SK-N-SH (cell line): ENCODE data around the gene BBOX1. TPM values are rescaled to one million over a fixed set of nuclear protein-coding genes. Genes with fewer than 3 reads are reported as not detected.

Experiments used
- CTCF ChIA-PET: fragments of 300-600, 350-600 bp; formaldehyde crosslinking; extraction: SDS; loops from one replicate; lab custom pipeline; 2021; lab: Yijun Ruan, JAX
- POLR2A ChIA-PET: fragments of 350-600 bp; sonication (Branson Sonifier 250); formaldehyde crosslinking; extraction: SDS; loops from one replicate; lab custom pipeline; 2020; ENCODE audit warnings: antibody characterized with exemption, inconsistent platforms; lab: Yijun Ruan, JAX
- DNase-seq: peaks from one replicate; pipeline ENCODE4 v3.0.0; 2012
- H2AFZ ChIP-seq: fragments of 200-600 bp; sonication (generic); 2 replicates; pipeline ENCODE4 v1.8.1; 2016; ENCODE audit warnings: antibody characterized with exemption, mild to moderate bottlenecking, low read depth
- H3F3A ChIP-seq: fragments of 200-600 bp; sonication (generic); replicated peaks from 2 replicates; pipeline ENCODE3; 2016; ENCODE audit warnings: antibody characterized with exemption, mild to moderate bottlenecking; ENCODE audit not compliant: insufficient read depth
- H3K27ac ChIP-seq, 2 experiments: fragments of 200-500 bp in 1 of 2; fragments of 200-600 bp in 1 of 2; sonication (Bioruptor generic) in 1 of 2; sonication (generic), shearing (Covaris generic) in 1 of 2; 2 replicates each; pipeline versions ENCODE4 v1.5.1 to v1.6.1; 2014 to 2016; ENCODE audit warnings: low read depth in 2 of 2, inconsistent platforms in 1 of 2, low read length in 1 of 2, mild to moderate bottlenecking in 1 of 2, mixed read lengths in 1 of 2
- H3K27me3 ChIP-seq: fragments of 200-600 bp; sonication (generic), shearing (Covaris generic); 2 replicates; pipeline ENCODE4 v1.6.1; 2016; ENCODE audit warnings: mixed run types; ENCODE audit not compliant: insufficient read depth
- H3K36me3 ChIP-seq, 2 experiments: fragments of 200-500 bp in 1 of 2; fragments of 200-600 bp in 1 of 2; sonication (Bioruptor generic) in 1 of 2; sonication (generic) in 1 of 2; replicated peaks in 1 of 2; 2 replicates each; pipeline versions ENCODE3 to v1.5.1; 2014 to 2016; ENCODE audit warnings: low read length in 1 of 2, mild to moderate bottlenecking in 1 of 2; ENCODE audit not compliant: insufficient read depth in 2 of 2, control insufficient read depth in 1 of 2
- H3K4me1 ChIP-seq, 2 experiments: fragments of 200-500 bp in 1 of 2; fragments of 200-600 bp in 1 of 2; sonication (Bioruptor generic) in 1 of 2; sonication (generic), shearing (Covaris generic) in 1 of 2; 2 replicates each; pipeline versions ENCODE4 v1.5.1 to v1.6.1; 2014 to 2016; ENCODE audit warnings: low read depth in 1 of 2, low read length in 1 of 2, mixed run types in 1 of 2; ENCODE audit not compliant: insufficient read depth in 2 of 2, control insufficient read depth in 1 of 2
- H3K4me2 ChIP-seq: fragments of 200-600 bp; sonication (generic), shearing (Covaris generic); 2 replicates; pipeline ENCODE4 v1.6.1; 2017; ENCODE audit warnings: mixed run types
- H3K4me3 ChIP-seq, 2 experiments: fragments of 200-500 bp in 1 of 2; fragments of 200-600 bp in 1 of 2; sonication (Bioruptor generic) in 1 of 2; sonication (generic), shearing (Covaris generic) in 1 of 2; 2 replicates each; pipeline versions ENCODE4 v1.5.1 to v1.8.1; 2014 to 2016; ENCODE audit warnings: low read depth in 2 of 2, inconsistent platforms in 1 of 2, low read length in 1 of 2, mild to moderate bottlenecking in 1 of 2, mixed read lengths in 1 of 2, moderate library complexity in 1 of 2
- H3K79me2 ChIP-seq: fragments of 200-600 bp; sonication (generic); 2 replicates; pipeline ENCODE4 v1.8.1; 2017; ENCODE audit warnings: mild to moderate bottlenecking; ENCODE audit not compliant: insufficient read depth
- H3K9ac ChIP-seq: fragments of 200-600 bp; sonication (generic); 2 replicates; pipeline ENCODE4 v1.6.1; 2017; ENCODE audit warnings: mixed run types
- H3K9me2 ChIP-seq: fragments of 200-600 bp; sonication (generic); 2 replicates; pipeline ENCODE4 v1.6.1; 2017; ENCODE audit warnings: mixed run types
- H3K9me3 ChIP-seq: fragments of 200-600 bp; sonication (generic); 2 replicates; pipeline ENCODE4 v1.6.1; 2017; ENCODE audit warnings: mixed run types, mild to moderate bottlenecking, moderate library complexity
- H4K20me1 ChIP-seq: fragments of 200-600 bp; sonication (generic); 2 replicates; pipeline ENCODE4 v1.6.1; 2017; ENCODE audit warnings: mild to moderate bottlenecking, mixed run types; ENCODE audit not compliant: insufficient read depth
- CTCF ChIP-seq: fragments of 200-600 bp; sonication (generic); IDR thresholded peaks from 2 replicates; pipeline ENCODE4 v1.6.1; 2017; ENCODE audit warnings: antibody characterized with exemption, mild to moderate bottlenecking, moderate library complexity
- ELF1 ChIP-seq: IDR thresholded peaks from 2 replicates; pipeline ENCODE4 v1.4.0; 2012
- MEF2A ChIP-seq: IDR thresholded peaks from 2 replicates; pipeline ENCODE4 v1.4.0; 2012; ENCODE audit warnings: low read depth, borderline replicate concordance
- NRF1 ChIP-seq: IDR thresholded peaks from 2 replicates; pipeline ENCODE4 v1.6.1; 2012; ENCODE audit warnings: low read depth, mild to moderate bottlenecking, low read length
- RAD21 ChIP-seq: IDR thresholded peaks from 2 replicates; pipeline ENCODE4 v1.6.1; 2012; ENCODE audit warnings: mild to moderate bottlenecking, low read length
- RCOR1 ChIP-seq: fragments of 150-350 bp; IDR thresholded peaks from 2 replicates; pipeline ENCODE4 v1.6.1; 2017; ENCODE audit warnings: antibody characterized with exemption, low read length
- SMC3 ChIP-seq: IDR thresholded peaks from 2 replicates; pipeline ENCODE4 v1.6.1; 2012; ENCODE audit warnings: low read depth, low read length, improper control_type of control experiment
- TEAD4 ChIP-seq: IDR thresholded peaks from 2 replicates; pipeline ENCODE4 v1.4.0; 2012; ENCODE audit warnings: mild to moderate bottlenecking, borderline replicate concordance; ENCODE audit not compliant: insufficient read depth
- ZBTB33 ChIP-seq: IDR thresholded peaks from 2 replicates; pipeline ENCODE4 v1.4.0; 2012; ENCODE audit warnings: low read depth, borderline replicate concordance
- WGBS: methylation state at CpG from one replicate; pipeline ENCODE4 v1.1.6; 2017; ENCODE audit warnings: low lambda C conversion rate; 5-methylcytosine and 5-hydroxymethylcytosine counted together
- polyA plus RNA-seq, 3 experiments: library from polyadenylated mRNA; depleted of rRNA; stranded (reverse); fragments of >200 nt; gene quantifications; 2 replicates each; pipeline ENCODE4 v1.2.3, GENCODE V29; 2012

Gene BBOX1
- polyA plus RNA-seq, 1 of the 3 experiments (the other 2 are of a cell fraction) = 0.02 TPM

DNA sequence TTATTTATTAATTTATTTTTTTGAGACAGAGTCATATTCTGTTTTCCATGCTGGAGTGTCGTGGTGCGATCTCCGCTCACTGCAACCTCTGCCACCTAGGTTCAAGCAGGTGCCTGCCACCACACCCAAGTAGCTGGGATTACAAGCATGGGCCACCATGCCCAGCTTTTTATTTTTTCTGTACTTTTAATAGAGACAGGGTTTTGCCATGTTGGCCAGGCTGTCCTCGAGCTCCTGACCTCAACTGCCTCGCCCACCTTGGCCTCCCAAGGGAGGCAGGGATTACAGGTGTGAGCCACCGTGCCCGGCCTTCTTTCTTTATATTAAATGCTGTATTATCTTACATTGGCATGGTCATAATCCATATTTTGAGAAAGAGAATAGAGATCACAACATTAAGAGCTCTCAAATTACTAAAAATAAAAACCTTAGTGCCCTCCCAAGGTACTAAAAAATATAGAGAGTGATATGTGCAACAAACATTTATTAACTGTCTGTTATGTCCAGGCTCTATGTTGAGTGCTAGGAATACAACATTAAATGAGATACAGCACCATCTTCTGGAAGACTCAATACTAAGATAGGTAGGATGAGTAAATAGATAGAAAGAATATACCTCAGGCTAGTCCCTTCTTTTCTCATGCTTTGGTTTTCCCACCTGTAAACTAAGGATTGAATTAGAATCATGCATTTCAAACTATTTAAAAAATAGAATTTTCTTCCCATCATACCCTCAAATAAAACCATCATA lies 84.1 kb downstream of the BBOX1 start:
- 0 out of 4 replicates have a peak, but pooled peaks cover 0 to 5% of the 10 kb centered on the region in 2 experiments for H3K4me1 ChIP-seq
- POLR2A ChIA-PET = no interaction called here
- TF ChIP-seq RAD21 (peak; percentile 60), ELF1 (no peak), CTCF (peak; percentile 51), TEAD4 (no peak), ZBTB33 (no peak), MEF2A (no peak), SMC3 (peak; percentile 49)
- TF ChIP-seq, all 33 proteins: peak for 3
- DNase-seq = no peak
- H3K36me3 ChIP-seq = no peaks in the 10 kb centered on the region
- no peak overlapping the region for H2AFZ ChIP-seq
- CTCF ChIA-PET = interaction anchor here (0.9 to 1.0 kb wide), 2 partner anchors 34 to 371 kb away, joined by 3 to 5 read pairs; no protein-coding TSS in a partner anchor
- no peaks in the 10 kb centered on the region for H3K9me3 ChIP-seq
- no peaks in the 10 kb centered on the region for H4K20me1 ChIP-seq
- H3F3A ChIP-seq = no peaks in the 10 kb centered on the region
- 76% methylated on average over 7 of the region's 7 CpGs for WGBS
- no peak overlapping the region for H3K4me2 ChIP-seq
- H3K79me2 ChIP-seq = no peaks in the 10 kb centered on the region; the same call in 1 of the 2 replicates
- no peak overlapping the region for H3K9ac ChIP-seq
- H3K27ac ChIP-seq = no peak overlapping the region
- H3K9me2 ChIP-seq = no peaks in the 10 kb centered on the region
- no peak overlapping the region for H3K4me3 ChIP-seq
- no peaks in the 10 kb centered on the region for H3K27me3 ChIP-seq

DNA sequence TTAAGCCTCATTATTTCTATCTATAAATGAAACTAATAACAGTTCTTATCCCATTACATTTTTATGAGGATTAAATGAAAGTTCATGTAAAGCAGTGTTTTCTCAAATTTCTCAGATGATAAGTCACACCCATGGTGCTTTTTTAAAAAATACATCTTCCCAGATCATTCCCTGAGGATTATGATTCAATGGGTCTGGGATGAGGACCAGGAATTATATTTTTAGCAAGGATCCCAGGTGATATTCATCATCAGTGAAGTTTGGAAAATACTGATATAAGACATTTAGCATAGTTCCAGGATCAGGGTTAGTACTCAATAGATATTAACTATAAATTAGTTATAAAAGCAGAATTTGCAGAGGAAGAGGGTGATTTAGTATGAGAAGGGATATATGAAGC lies 89.1 kb downstream of the BBOX1 start:
- H3F3A ChIP-seq = no peaks in the 10 kb centered on the region
- no peak overlapping the region for H3K4me2 ChIP-seq
- H3K36me3 ChIP-seq = no peaks in the 10 kb centered on the region
- H4K20me1 ChIP-seq = no peaks in the 10 kb centered on the region
- H3K9me2 ChIP-seq = no peaks in the 10 kb centered on the region
- TF ChIP-seq NRF1 (no peak), ELF1 (no peak), RCOR1 (no peak)
- CTCF ChIA-PET = no interaction called here
- H3K27me3 ChIP-seq = no peaks in the 10 kb centered on the region
- no peak for DNase-seq
- H2AFZ ChIP-seq = no peak overlapping the region
- POLR2A ChIA-PET = no interaction called here
- no peak overlapping the region for H3K4me3 ChIP-seq
- H3K9me3 ChIP-seq = no peaks in the 10 kb centered on the region
- no peak overlapping the region for H3K9ac ChIP-seq
- H3K4me1 ChIP-seq = no peaks in the 10 kb centered on the region
- no peak overlapping the region for H3K27ac ChIP-seq
- no peaks in the 10 kb centered on the region for H3K79me2 ChIP-seq
